Testis (tissue), 2 donors: ENCODE data around the gene DPEP2.

ENCODE experiments used
- CTCF ChIP-seq, 3 experiments: fragments of 450-650 bp in 2 of 3; fragments of 200-600 bp in 1 of 3; sonication (generic) in 1 of 3; IDR thresholded peaks; one replicate each; pipeline ENCODE4 v1.5.1; 2016 to 2019; ENCODE audit warnings: antibody characterized with exemption in 3 of 3, mild to moderate bottlenecking in 2 of 3, moderate library complexity in 1 of 3
- POLR2A ChIP-seq: fragments of 450-650 bp; IDR thresholded peaks from one replicate; pipeline ENCODE4 v1.6.1; 2017; ENCODE audit warnings: antibody characterized with exemption, mild to moderate bottlenecking, moderate library complexity

- TF ChIP-seq POLR2A (no peak), CTCF (IDR thresholded peaks at IDR 0.05) (no peak)
Observed at GRCh38 chr16:67943619-67944504, 55.4 kb downstream of the DPEP2 start, which contains the start of gene LCAT.
